22Rv1 (cell line): ENCODE data around the gene CSF2RB.

ENCODE experiments used
- CTCF ChIP-seq: fragments of 450-650 bp; IDR thresholded peaks from 2 replicates; pipeline ENCODE4 v1.5.1; 2017; ENCODE audit warnings: mild to moderate bottlenecking
- ZFX ChIP-seq: fragments of 450-650 bp; IDR thresholded peaks from 2 replicates; pipeline ENCODE4 v1.6.1; 2017; ENCODE audit warnings: antibody characterized with exemption, borderline replicate concordance

- TF ChIP-seq CTCF (no peak), ZFX (no peak)
Observed at GRCh38 chr22:36935313-36935610, 21.8 kb downstream of the CSF2RB start.
